ENCODE data around the gene MEAF6. TPM values are rescaled to one million over a fixed set of nuclear protein-coding genes. Genes with fewer than 3 reads are reported as not detected.
"Not testable (repeated sequence)": the region's sequence is repeated elsewhere in the genome, so short reads cannot be mapped to it uniquely, and the experiment has no call there.

The MEAF6 gene
- total RNA-seq, 1 experiment from 2014 or later, result 51.6 TPM

- H2BK12ac ChIP-seq (ENCODE audit: insufficient read length, low read depth, low read length); H3T11ph ChIP-seq (ENCODE audit: low read length); H2BK15ac ChIP-seq (ENCODE audit: low read depth, low read length); H3K56ac ChIP-seq (ENCODE audit: insufficient read length, low read depth, low read length); H2AFZ ChIP-seq (ENCODE audit: low read length); H3K18ac ChIP-seq (ENCODE audit: insufficient read length, low read depth, low read length); H3K79me1 ChIP-seq (ENCODE audit: insufficient read depth, low read depth, low read length, poor library complexity, severe bottlenecking); H3K27me3 ChIP-seq (ENCODE audit: insufficient read depth, low read length); H3K4me1 Mint-ChIP-seq; DNase-seq; H3K23me2 ChIP-seq (ENCODE audit: insufficient read length, low read depth, low read length, poor library complexity, severe bottlenecking); H3K4me1 ChIP-seq (ENCODE audit: insufficient read depth, low read length); H3K4me3 Mint-ChIP-seq; H3K23ac ChIP-seq (ENCODE audit: insufficient read length, low read depth, low read length); H2BK5ac ChIP-seq (ENCODE audit: insufficient read length, low read length); H2BK20ac ChIP-seq (ENCODE audit: low read depth, low read length, poor library complexity, severe bottlenecking); H2AK5ac ChIP-seq (ENCODE audit: insufficient read length, low read length); H3K9me3 Mint-ChIP-seq; H3K9me3 ChIP-seq (ENCODE audit: control insufficient read depth, low read depth, low read length); H3K9ac ChIP-seq (ENCODE audit: extremely low read depth, insufficient read length, low read length); H3K14ac ChIP-seq (ENCODE audit: insufficient read depth, low read length); H4K5ac ChIP-seq (ENCODE audit: insufficient read length, low read depth, low read length); H4K20me1 ChIP-seq (ENCODE audit: control insufficient read depth, insufficient read depth, insufficient read length); H3K36me3 Mint-ChIP-seq (ENCODE audit: insufficient read depth in 1 of 3, low read depth in 3 of 3); H4K8ac ChIP-seq (replicated peaks; ENCODE audit: insufficient read length, low read depth, low read length); H4K91ac ChIP-seq (ENCODE audit: insufficient read length, low read depth, low read length); H3K27ac Mint-ChIP-seq; H3K79me2 ChIP-seq (ENCODE audit: insufficient read depth, low read length); H3K4me2 ChIP-seq (ENCODE audit: insufficient read depth, insufficient read length, low read length); H2BK120ac ChIP-seq (ENCODE audit: low read depth, low read length, poor library complexity, severe bottlenecking); H3K27me3 Mint-ChIP-seq (ENCODE audit: low read depth); H3K4ac ChIP-seq (ENCODE audit: low read depth, low read length); H3K27ac ChIP-seq (ENCODE audit: insufficient read length, low read depth, low read length): not testable (repeated sequence)
- WGBS (ENCODE audit: extremely low coverage, insufficient read length, low lambda C conversion rate), result no CpG with 5 or more reads among the region's 1 CpG
Measured at GRCh38 chr1:37529888-37530287, 15.3 kb upstream of the MEAF6 start.
